ENCODE data around the gene MYBBP1A. TPM values are rescaled to one million over a fixed set of nuclear protein-coding genes. Genes with fewer than 3 reads are reported as not detected.

MYBBP1A gene
- total and polyA plus RNA-seq, 7 donors = 28.5 to 63.2 (median 41.0) TPM

GRCh38 chr17:4545217-4545951 lies 9.8 kb downstream of the MYBBP1A start:
- no peak overlapping the region for H3K4me3 ChIP-seq
- peaks cover 10 to 91% of the 10 kb centered on the region in 2 donors for H3K36me3 ChIP-seq (ENCODE audit: insufficient read depth in 1 of 2, low read depth in 1 of 2)
- H3K27me3 ChIP-seq (ENCODE audit: insufficient read depth in 3 of 3, low read length in 2 of 3) = no peaks in the 10 kb centered on the region
- peak overlapping the region; percentile 49 for H3K27ac ChIP-seq
- H3K4me1 ChIP-seq = peaks cover 4% of the 10 kb centered on the region
- no peaks in the 10 kb centered on the region for H3K9me3 ChIP-seq
- 69 to 78% (median 69%) methylated on average over 27 to 32 of the region's 32 CpGs for WGBS, 3 donors
- DNase-seq (peak; percentile 13 to 64), ATAC-seq (peak in 2 of 4 donors; percentile 4 to 29)
- TF ChIP-seq CTCF (IDR thresholded peaks at IDR 0.05) = no peak
- intact Hi-C loops (cut with DNase I) = no loop called here

GRCh38 chr17:4544951-4545216 lies 10.3 kb downstream of the MYBBP1A start:
- Histone ChIP-seq H3K4me3 (no peak overlapping the region), H3K4me1 (peaks cover 4% of the 10 kb centered on the region), H3K27me3 (ENCODE audit: insufficient read depth in 3 of 3, low read length in 2 of 3) (no peaks in the 10 kb centered on the region), H3K9me3 (no peaks in the 10 kb centered on the region), H3K36me3 (ENCODE audit: insufficient read depth in 1 of 2, low read depth in 1 of 2) (peaks cover 10 to 91% of the 10 kb centered on the region in 2 donors), H3K27ac (peak overlapping the region; percentile 49)
- DNase-seq (peak; percentile 25 to 80), ATAC-seq (peak; percentile 51 to 74 (median 70))
- WGBS, 3 donors = 55 to 66% (median 56%) methylated on average over 14 to 18 of the region's 18 CpGs
- no peak for TF ChIP-seq CTCF (IDR thresholded peaks at IDR 0.05)
- intact Hi-C loops (cut with DNase I) = loop anchor here (5.0 kb wide), 1 partner anchor 123 kb away; no protein-coding TSS in a partner anchor

- peak overlapping the region; percentile 49 for H3K27ac ChIP-seq
- no peaks in the 10 kb centered on the region for H3K9me3 ChIP-seq
- DNase-seq = no peak
- no peak for TF ChIP-seq CTCF (IDR thresholded peaks at IDR 0.05)
- intact Hi-C loops (cut with DNase I) = loop anchor here (5.0 kb wide), 1 partner anchor 122 kb away; no protein-coding TSS in a partner anchor
- 77 to 90% (median 85%) methylated on average over 24 to 37 of the region's 37 CpGs for WGBS, 3 donors
- H3K4me3 ChIP-seq = no peak overlapping the region
- no peak for ATAC-seq
- H3K4me1 ChIP-seq = peaks cover 4% of the 10 kb centered on the region
- peaks cover 10 to 91% of the 10 kb centered on the region in 2 donors for H3K36me3 ChIP-seq (ENCODE audit: insufficient read depth in 1 of 2, low read depth in 1 of 2)
- no peaks in the 10 kb centered on the region for H3K27me3 ChIP-seq (ENCODE audit: insufficient read depth in 3 of 3, low read length in 2 of 3)
Measured at GRCh38 chr17:4544135-4544950, 10.8 kb downstream of the MYBBP1A start.

- no peaks in the 10 kb centered on the region for H3K9me3 ChIP-seq
- no peak for TF ChIP-seq CTCF (IDR thresholded peaks at IDR 0.05)
- ATAC-seq = no peak
Measured at GRCh38 chr17:4543557-4544026, 11.6 kb downstream of the MYBBP1A start.

More at GRCh38 chr17:4543557-4544026, 11.6 kb downstream of the MYBBP1A start:
- H3K36me3 ChIP-seq (ENCODE audit: insufficient read depth in 1 of 2, low read depth in 1 of 2) = peaks cover 4 to 91% of the 10 kb centered on the region in 2 donors
- H3K27me3 ChIP-seq (ENCODE audit: insufficient read depth in 3 of 3, low read length in 2 of 3) = no peaks in the 10 kb centered on the region
- 75 to 85% (median 79%) methylated on average over 19 of the region's 19 CpGs for WGBS, 3 donors
- peak; percentile 14 to 55 for DNase-seq
- peaks cover 4% of the 10 kb centered on the region for H3K4me1 ChIP-seq
- H3K4me3 ChIP-seq = no peak overlapping the region
- no peak overlapping the region for H3K27ac ChIP-seq
- intact Hi-C loops (cut with DNase I) = loop anchor here (5.0 kb wide), 1 partner anchor 121 kb away; no protein-coding TSS in a partner anchor

Measured in psoas muscle (tissue), 8 donors.